GM23338 (cell line): ENCODE data around the gene ZXDC. TPM values are rescaled to one million over a fixed set of nuclear protein-coding genes. Genes with fewer than 3 reads are reported as not detected.

Source experiments
- ATAC-seq: fragments of 200-7000 bp; cut with Tn5 transposase; 3 replicates; pipeline ENCODE4 v1.9.1; 2020
- DNase-seq: peaks from one replicate; pipeline ENCODE4 v3.0.0-alpha.2; 2015; ENCODE audit warnings: low spot score
- H2AFZ ChIP-seq: fragments of 200-600 bp; sonication (generic); 2 replicates; pipeline ENCODE4 v1.8.0; 2016; ENCODE audit warnings: antibody characterized with exemption, mild to moderate bottlenecking, moderate library complexity
- H3F3A ChIP-seq: fragments of 200-600 bp; sonication (generic); replicated peaks from 2 replicates; pipeline ENCODE4 v1.8.0; 2017; ENCODE audit warnings: antibody characterized with exemption, mixed run types, low read depth
- H3K27ac ChIP-seq: fragments of 200-600 bp; sonication (generic); 2 replicates; pipeline ENCODE4 v1.6.1; 2016; ENCODE audit warnings: low read depth
- H3K27me3 ChIP-seq: fragments of 200-600 bp; sonication (generic); 2 replicates; pipeline ENCODE4 v1.8.0; 2016; ENCODE audit warnings: mild to moderate bottlenecking, mixed run types, moderate library complexity; ENCODE audit not compliant: insufficient read depth
- H3K36me3 ChIP-seq: fragments of 200-600 bp; sonication (generic); 2 replicates; pipeline ENCODE4 v1.8.0; 2016; ENCODE audit warnings: mild to moderate bottlenecking; ENCODE audit not compliant: insufficient read depth
- H3K4me1 ChIP-seq: fragments of 200-600 bp; sonication (generic); 2 replicates; pipeline ENCODE4 v1.8.0; 2016; ENCODE audit warnings: mild to moderate bottlenecking, moderate library complexity; ENCODE audit not compliant: insufficient read depth
- H3K4me2 ChIP-seq: fragments of 200-600 bp; sonication (generic); 2 replicates; pipeline ENCODE4 v1.7.1; 2017; ENCODE audit warnings: mixed run types
- H3K4me3 ChIP-seq: fragments of 200-600 bp; sonication (generic); 2 replicates; pipeline ENCODE4 v1.6.1; 2016; ENCODE audit warnings: mixed run types
- H3K79me2 ChIP-seq: fragments of 200-600 bp; sonication (generic); replicated peaks from 2 replicates; pipeline ENCODE4 v1.8.0; 2017; ENCODE audit warnings: mild to moderate bottlenecking; ENCODE audit not compliant: insufficient read depth
- H3K9me2 ChIP-seq: fragments of 200-600 bp; sonication (generic); 2 replicates; pipeline ENCODE4 v1.8.0; 2017; ENCODE audit not compliant: insufficient read depth
- H4K20me1 ChIP-seq: fragments of 200-600 bp; sonication (generic); replicated peaks from 2 replicates; pipeline ENCODE4 v1.8.0; 2017; ENCODE audit warnings: mild to moderate bottlenecking; ENCODE audit not compliant: insufficient read depth
- H3K27ac Mint-ChIP-seq: 2 replicates; pipeline ENCODE4 v1.8.0; 2020; ENCODE audit warnings: inconsistent platforms, mild to moderate bottlenecking, moderate library complexity, mixed read lengths
- H3K27me3 Mint-ChIP-seq: 3 replicates; pipeline ENCODE4 v1.8.0; 2022; ENCODE audit warnings: low read depth, mild to moderate bottlenecking, moderate library complexity, mixed read lengths, inconsistent platforms; ENCODE audit not compliant: insufficient read depth, poor library complexity
- H3K36me3 Mint-ChIP-seq: 3 replicates; pipeline ENCODE4 v1.8.0; 2021; ENCODE audit warnings: low read depth, mild to moderate bottlenecking, inconsistent platforms, moderate library complexity, mixed read lengths
- H3K4me1 Mint-ChIP-seq: 3 replicates; pipeline ENCODE4 v1.8.0; 2020; ENCODE audit warnings: mild to moderate bottlenecking, inconsistent platforms, mixed read lengths
- H3K4me3 Mint-ChIP-seq: 3 replicates; pipeline ENCODE4 v1.8.0; 2021; ENCODE audit warnings: moderate library complexity, mild to moderate bottlenecking, inconsistent platforms, mixed read lengths
- H3K9me3 Mint-ChIP-seq: 3 replicates; pipeline ENCODE4 v1.8.0; 2020; ENCODE audit warnings: moderate library complexity, mild to moderate bottlenecking, inconsistent platforms, mixed read lengths
- CREB1 ChIP-seq: fragments of 250-450 bp; sonication (Bioruptor Pico); IDR thresholded peaks from 2 replicates; pipeline ENCODE4 v1.5.0; 2020; ENCODE audit warnings: low read depth, mild to moderate bottlenecking, moderate library complexity
- CTCF ChIP-seq, 2 experiments: fragments of 200-600 bp in 1 of 2; sonication (generic) in 1 of 2; conservative IDR thresholded peaks; 2 replicates each; pipeline versions ENCODE4 v1.5.1 to v1.6.1; 2016 to 2017; ENCODE audit warnings: antibody characterized with exemption in 2 of 2, low read depth in 2 of 2, mild to moderate bottlenecking in 2 of 2, moderate library complexity in 1 of 2
- ETS1 ChIP-seq: IDR thresholded peaks from 2 replicates; pipeline ENCODE4 v1.6.1; 2016; ENCODE audit warnings: antibody characterized with exemption
- EZH2 ChIP-seq: fragments of 200-600 bp; sonication (generic); IDR thresholded peaks from one replicate; pipeline ENCODE4 v1.8.0; 2017; ENCODE audit warnings: antibody characterized with exemption, mild to moderate bottlenecking, low read depth; ENCODE audit not compliant: unreplicated experiment
- EZH2phosphoT487 ChIP-seq: fragments of 200-600 bp; sonication (generic); IDR thresholded peaks from one replicate; pipeline ENCODE4 v1.8.1; 2018; ENCODE audit warnings: antibody characterized with exemption; ENCODE audit not compliant: unreplicated experiment
- JUNB ChIP-seq: IDR thresholded peaks from one replicate; pipeline ENCODE4 v1.6.1; 2016; ENCODE audit warnings: antibody characterized with exemption; ENCODE audit not compliant: unreplicated experiment
- NANOG ChIP-seq: IDR thresholded peaks from 2 replicates; pipeline ENCODE4 v1.6.1; 2016; ENCODE audit warnings: antibody characterized with exemption, borderline replicate concordance
- POLR2AphosphoS5 ChIP-seq: IDR thresholded peaks from 2 replicates; pipeline ENCODE4 v1.6.1; 2016; ENCODE audit warnings: antibody characterized with exemption, low read depth
- REST ChIP-seq: IDR thresholded peaks from one replicate; pipeline ENCODE4 v1.6.1; 2018; ENCODE audit warnings: antibody characterized with exemption; ENCODE audit not compliant: unreplicated experiment
- STAT1 ChIP-seq: IDR thresholded peaks from one replicate; pipeline ENCODE4 v1.6.1; 2016; ENCODE audit warnings: antibody characterized with exemption; ENCODE audit not compliant: unreplicated experiment
- ZNF114 ChIP-seq: fragments of 250-450 bp; sonication (Bioruptor Pico); IDR thresholded peaks from 2 replicates; pipeline ENCODE4 v1.5.0; 2020; ENCODE audit warnings: mild to moderate bottlenecking, moderate library complexity
- ZNF331 ChIP-seq: fragments of 250-450 bp; sonication (Bioruptor Pico); IDR thresholded peaks from 2 replicates; pipeline ENCODE4 v1.5.0; 2020; ENCODE audit warnings: low read depth, mild to moderate bottlenecking, moderate library complexity
- ZNF462 ChIP-seq: fragments of 250-450 bp; sonication (Bioruptor Pico); IDR thresholded peaks from 2 replicates; pipeline ENCODE4 v1.5.0; 2020; ENCODE audit warnings: mild to moderate bottlenecking, moderate library complexity
- polyA plus RNA-seq: library from polyadenylated mRNA; unstranded; fragments of >200 nt; fragmentation: Nextera tagmentation; extraction: Ambion mirVana; gene quantifications from 2 replicates; pipeline ENCODE4 v1.2.1, GENCODE V29; 2016
- total RNA-seq: library from RNA; depleted of rRNA; stranded (reverse); fragments of >200 nt; shearing (Covaris generic); gene quantifications from 2 replicates; pipeline ENCODE4 v1.2.3, GENCODE V29; 2014

Gene ZXDC
- total and polyA plus RNA-seq, 2 experiments from 2014 or later: 5.7 to 45.1 TPM

GRCh38 chr3:126503701-126504100, 28.0 kb upstream of the ZXDC start:
- no peak overlapping the region for H2AFZ ChIP-seq
- H3K36me3 Mint-ChIP-seq: no peaks in the 10 kb centered on the region
- H3K79me2 ChIP-seq: no peaks in the 10 kb centered on the region
- no peak overlapping the region for H3K4me2 ChIP-seq
- no peaks in the 10 kb centered on the region for H3K9me3 Mint-ChIP-seq
- peaks cover 13% of the 10 kb centered on the region for H3F3A ChIP-seq
- DNase-seq (no peak), ATAC-seq (no peak)
- peaks cover 8% of the 10 kb centered on the region; the same call in 1 of the 2 replicates for H3K4me1 ChIP-seq
- H4K20me1 ChIP-seq: no peaks in the 10 kb centered on the region
- H3K27ac Mint-ChIP-seq: no peak overlapping the region
- H3K4me3 Mint-ChIP-seq: no peak overlapping the region
- no peak for TF ChIP-seq ETS1
- TF ChIP-seq NANOG: no peak
- no peak for TF ChIP-seq ZNF114 (CRISPR knock-in tag)
- TF ChIP-seq REST: no peak
- no peak for TF ChIP-seq EZH2phosphoT487
- TF ChIP-seq EZH2: no peak
- TF ChIP-seq STAT1: no peak
- TF ChIP-seq POLR2AphosphoS5: no peak
- TF ChIP-seq ZNF462 (CRISPR knock-in tag): no peak
- no peak for TF ChIP-seq CREB1
- no peak for TF ChIP-seq ZNF331 (CRISPR knock-in tag)
- no peak for TF ChIP-seq JUNB
- TF ChIP-seq CTCF (conservative IDR thresholded peaks at IDR 0.05; ENCODE audit: low read depth in 2 of 2): no peak
- peaks cover 15% of the 10 kb centered on the region for H3K4me1 Mint-ChIP-seq
- 0 out of 2 replicates have a peak, but pooled peaks cover 4% of the 10 kb centered on the region for H3K9me2 ChIP-seq
- no peak overlapping the region for H3K27ac ChIP-seq
- H3K27me3 ChIP-seq: no peaks in the 10 kb centered on the region
- H3K36me3 ChIP-seq: no peaks in the 10 kb centered on the region
- H3K4me3 ChIP-seq: no peak overlapping the region
- peaks cover 9% of the 10 kb centered on the region for H3K27me3 Mint-ChIP-seq
